GM18861 (cell line): ENCODE data around the gene PSMC5.
A peak's percentile ranks its signal among the peaks of the same experiment; 100 is the strongest.
"Not testable (repeated sequence)": the region's sequence is repeated elsewhere in the genome, so short reads cannot be mapped to it uniquely, and the experiment has no call there.

Source experiments
- ATAC-seq: cut with Tn5 transposase; IDR thresholded peaks from one replicate; pipeline ENCODE4 v1.9.1; 2021; ENCODE audit not compliant: unreplicated experiment

Gene PSMC5

DNA sequence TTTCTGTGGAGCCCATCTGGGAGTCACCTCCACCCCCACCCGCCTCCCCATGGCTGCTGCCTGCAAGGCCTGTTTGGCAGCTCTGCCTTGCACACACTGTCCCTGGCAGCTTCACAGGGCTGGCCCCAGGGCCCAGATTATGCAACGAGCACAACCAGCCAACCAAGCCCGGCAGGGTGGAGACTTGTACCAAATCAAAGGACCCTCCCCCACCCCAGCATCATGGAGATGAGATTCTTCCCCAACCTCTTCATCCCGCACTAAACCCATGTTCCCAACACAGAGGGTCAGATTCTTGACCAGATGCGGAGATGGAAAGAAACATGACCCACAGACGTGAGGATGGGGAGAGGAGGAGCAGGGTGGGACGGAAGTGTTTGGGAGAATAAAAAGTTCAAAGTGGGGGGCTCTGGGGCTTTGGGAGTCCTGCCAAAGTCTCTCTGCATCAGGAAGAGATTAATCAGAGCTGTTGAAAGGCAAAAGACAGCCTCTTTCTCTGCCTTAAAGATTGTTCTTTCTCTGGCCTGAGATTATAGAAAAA lies 11.5 kb downstream of the PSMC5 start:
- ATAC-seq = no peak

DNA sequence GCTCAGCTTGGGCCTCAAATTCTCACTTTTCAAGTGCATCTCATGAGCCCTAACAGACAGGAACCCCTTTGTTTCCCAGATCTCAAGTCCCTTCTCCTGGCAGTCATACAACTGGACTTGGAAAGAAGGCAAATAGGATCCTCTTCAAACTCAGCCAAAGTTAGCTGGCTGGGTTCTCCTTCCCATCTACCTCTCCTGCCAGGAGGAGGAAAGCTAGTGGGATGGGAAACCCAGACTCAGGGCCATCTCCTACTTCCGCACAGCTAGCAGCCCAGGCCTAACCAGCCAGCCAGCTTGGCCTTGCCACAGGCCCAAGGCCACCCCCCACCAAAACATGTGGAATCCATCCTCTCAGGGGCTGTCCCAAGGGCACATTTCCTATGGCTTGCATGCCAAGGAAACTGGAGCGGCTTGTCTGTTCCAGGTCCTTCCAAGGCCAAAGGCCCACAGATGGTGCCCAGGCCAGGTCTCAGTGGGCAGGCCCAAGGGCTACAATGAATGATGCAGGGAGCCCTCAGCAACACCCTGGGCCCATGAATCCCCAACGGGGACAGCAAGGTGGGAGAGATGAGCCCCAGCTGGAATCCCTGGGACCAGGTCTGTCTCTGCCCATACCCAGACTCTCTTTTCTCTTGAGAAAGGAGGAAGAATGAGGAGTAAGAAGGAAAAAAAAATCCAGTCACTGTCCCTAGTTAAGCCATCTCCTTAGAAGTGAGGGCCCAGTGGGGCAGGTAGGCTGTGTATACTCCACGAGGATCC lies 13.5 kb downstream of the PSMC5 start:
- ATAC-seq = no peak

DNA sequence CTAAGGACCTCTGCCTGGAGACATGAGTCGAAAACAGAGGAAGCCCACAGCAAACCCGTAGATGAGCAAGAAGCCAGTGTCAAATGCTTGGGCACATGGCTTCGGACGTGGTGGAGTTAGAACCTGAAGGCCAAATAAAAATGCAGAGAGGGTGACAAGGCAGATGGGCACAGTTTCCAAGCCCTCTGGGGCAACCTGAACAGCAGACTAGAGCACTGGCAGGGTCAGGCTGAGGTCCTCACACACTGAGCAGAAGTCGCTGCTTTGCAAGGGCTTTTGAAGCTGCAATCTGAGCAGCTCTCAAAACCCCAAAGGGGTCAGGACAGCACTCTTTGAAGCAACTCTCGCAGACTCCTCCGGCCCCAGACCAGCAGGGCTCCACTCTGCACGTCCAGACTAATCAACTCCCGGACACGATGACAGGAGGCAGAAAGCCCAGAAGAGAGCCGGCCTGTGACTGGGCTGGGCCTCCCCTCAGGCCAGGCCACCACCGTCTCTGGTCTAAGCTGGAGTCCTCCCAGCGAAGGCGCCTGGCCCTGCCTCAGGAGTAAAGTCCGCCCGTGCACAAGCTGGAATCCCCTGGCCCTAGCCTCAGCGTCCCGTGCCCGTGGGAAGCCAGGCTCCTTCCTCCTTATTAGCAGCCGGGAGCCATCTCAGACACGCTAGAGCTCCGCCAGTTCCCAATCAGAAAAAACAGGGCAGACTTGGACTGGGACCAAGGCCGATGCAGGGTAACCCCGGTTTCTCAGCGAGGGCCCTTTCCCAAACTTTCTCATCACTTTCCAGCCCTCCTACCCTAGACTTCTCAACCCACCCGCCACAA lies 14.3 kb downstream of the PSMC5 start:
- no peak for ATAC-seq

GRCh38 chr17:63842173-63842539 lies 14.9 kb downstream of the PSMC5 start:
- no peak for ATAC-seq

DNA sequence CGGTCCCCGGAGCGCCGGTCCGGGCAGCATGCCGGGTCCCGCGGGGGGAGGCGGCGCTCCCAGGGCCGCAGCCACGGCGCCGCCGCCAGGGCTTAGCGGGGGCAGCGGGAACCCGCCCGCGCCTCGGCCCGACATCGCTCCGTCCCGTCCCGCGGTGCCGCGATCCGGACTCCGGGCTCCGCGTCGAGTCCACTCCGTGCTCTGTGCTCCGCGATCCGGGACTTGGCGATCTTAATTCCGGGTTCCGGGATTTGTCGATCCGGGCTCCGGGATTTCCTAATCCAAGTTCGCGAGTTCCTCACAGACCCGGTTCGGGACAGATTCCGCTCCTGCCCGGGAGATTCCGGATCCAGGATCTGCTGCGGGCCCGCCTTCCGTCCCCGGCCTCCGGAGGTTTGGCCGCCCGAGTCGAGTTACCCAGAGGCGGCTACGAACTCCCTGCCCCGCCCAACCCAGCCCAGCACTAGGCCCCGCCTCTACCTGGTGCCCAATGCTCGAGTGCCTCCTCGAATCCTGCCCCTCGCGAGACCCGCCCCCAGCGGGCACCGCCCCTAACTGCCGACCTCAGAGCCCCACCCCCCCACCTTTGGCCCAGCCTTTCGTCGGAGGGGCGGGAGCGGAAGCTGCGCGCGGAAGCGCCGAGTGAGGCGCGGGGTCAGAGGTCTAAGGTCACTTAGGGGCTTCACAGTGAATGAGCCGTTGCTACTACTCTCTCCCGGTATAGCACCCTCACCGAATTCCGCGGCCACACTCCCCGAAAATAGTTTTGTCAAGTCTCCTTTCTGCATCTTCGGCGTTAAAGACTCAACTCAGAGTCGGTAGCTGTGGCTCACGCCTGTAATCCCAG lies 15.5 kb downstream of the PSMC5 start, which contains the start of gene SMARCD2:
Gene SMARCD2, minus strand, starts transcription at position 146 of the 847 bp plus-strand sequence. Its CDS starts 11 bp downstream, at position 135.
- peak; percentile 43 for ATAC-seq

- not testable (repeated sequence) for ATAC-seq
Measured at GRCh38 chr17:63843387-63843888, 16.2 kb downstream of the PSMC5 start.

DNA sequence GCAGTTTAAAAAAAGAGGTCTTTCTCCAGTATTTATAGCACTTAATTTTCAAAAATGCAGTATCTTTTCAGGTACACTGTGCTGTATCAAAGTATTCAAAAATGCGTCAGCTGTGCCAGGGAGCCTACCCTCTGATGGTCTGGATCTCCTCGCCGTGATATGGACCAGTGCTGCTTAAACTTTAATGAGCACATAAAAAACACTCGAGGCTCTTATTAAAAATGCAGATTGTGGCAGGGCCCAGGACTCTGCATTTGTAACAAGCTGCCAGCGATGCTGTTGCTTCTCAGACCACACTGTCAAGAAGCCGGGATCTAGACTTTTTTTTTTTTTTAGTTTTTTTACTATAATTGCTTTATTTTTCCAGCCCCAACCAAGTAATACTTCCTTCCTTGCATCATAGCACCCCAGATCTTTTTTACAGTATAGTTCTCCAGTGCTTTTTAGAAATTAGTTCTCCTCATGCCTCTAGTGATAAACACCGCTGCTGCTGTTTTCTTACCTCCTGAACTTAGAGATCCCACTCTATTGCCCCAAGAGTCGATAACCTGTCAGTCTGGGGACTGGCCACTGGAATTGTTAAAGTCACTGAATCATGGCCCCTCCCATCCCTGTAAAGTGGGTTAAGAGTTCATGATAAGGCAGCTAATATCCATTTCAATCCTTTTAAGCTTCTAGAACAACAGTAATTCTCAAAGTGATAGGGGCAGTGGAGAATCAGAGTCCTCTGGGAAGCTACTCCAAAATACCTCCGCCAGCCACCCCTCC lies 16.9 kb downstream of the PSMC5 start:
- no peak for ATAC-seq

- no peak for ATAC-seq
Measured at GRCh38 chr17:63845509-63845908, 18.3 kb downstream of the PSMC5 start.

DNA sequence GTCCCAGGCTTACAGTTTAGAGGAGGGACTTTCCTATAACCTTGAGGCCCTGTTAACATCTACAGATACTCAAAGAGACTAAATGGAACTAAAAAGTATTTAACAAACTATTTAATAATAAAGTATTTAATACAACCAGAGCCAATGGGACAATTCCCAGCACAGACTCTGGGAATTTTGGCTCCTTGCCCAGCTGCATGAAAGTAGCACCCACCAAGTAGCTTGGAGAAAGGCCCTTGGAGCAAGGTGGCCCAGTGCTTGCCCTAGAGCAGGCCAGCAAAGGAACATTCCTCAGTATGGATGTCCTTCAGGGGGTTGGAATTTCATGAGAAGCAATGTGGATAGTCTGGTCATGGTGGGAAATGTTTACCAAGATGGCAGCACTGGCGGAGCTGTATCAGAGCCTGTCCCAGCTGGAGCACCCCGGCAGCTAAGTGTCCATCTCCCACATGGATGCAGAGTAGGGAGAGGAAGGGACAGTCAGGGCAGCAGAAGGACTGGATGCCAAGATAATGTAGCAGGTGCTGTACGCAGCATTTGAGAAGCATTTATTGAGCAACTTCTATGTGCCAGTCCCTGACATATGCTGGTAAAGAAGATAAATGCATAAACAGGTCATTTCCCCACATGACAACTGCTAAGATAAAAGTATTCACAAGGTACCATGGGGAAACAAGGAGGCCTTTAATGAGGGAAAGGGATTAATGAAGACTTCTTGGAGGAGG lies 20.5 kb downstream of the PSMC5 start:
- ATAC-seq = no peak

DNA sequence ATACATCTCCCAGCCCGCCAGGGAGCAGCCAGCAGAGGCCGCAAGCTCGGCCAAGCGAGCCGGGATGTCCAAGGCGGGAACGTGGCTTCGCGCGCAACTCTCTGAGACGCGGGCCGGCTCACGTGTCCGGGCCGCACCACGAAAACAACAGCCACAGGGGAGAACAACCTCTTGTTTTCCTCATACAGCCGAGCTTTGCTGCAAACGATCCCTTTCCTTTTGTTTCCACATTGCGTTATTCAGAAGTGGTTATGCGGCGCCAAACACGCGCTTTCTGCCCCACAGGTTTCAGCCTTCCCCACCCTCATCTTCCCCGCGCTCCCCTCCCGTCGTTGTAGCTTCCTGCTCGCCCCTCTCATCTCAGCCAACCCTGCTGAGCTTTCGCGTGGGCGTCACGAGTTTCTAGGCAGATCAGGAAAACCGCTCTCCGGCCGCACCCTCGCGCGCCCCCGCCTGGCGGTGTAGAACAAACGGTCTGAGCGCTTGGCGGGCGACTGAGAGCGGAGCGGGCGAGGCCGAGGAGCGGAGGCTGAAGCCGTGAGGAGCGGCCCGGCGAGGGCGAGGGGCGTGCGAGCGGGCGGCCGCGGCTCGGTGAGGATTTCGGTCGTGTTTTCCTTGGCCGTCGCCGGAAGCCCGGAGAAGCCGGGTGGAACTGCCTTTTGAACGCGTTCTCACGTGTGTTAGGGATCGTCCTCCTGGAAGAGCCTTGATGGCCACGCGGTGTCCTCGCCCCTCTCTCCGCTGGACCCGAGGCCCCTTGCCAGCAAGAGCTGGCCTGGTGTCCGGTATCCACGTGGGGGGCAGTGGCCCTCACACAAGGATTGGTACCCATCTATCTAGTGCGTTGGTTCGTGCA lies 21.8 kb downstream of the PSMC5 start:
- peak; percentile 63 for ATAC-seq

DNA sequence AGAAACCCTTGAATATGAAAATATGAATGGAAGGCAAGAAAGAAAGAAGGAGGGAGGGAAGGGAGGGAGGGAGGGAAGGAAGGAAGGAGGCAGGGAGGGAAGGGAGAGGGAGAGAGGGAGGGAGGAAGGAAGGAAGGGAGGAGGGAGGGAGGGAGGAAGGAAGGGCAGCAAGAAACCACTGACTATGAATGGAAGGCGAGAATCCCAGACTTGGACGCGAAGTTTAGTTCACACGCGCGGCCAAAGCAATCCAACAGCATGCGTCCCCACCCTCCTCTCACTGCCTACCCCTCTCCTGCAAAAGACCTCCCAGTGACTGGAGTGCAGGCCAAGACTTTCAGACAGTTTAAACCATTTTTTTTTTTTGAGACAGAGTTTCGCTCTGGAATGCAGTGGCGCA lies 23.2 kb downstream of the PSMC5 start:
- ATAC-seq = no peak

GRCh38 chr17:63853260-63853659 lies 26.0 kb downstream of the PSMC5 start:
- no peak for ATAC-seq

GRCh38 chr17:63854709-63855108 lies 27.5 kb downstream of the PSMC5 start:
- ATAC-seq = no peak

GRCh38 chr17:63855185-63855584 lies 28.0 kb downstream of the PSMC5 start:
- no peak for ATAC-seq

DNA sequence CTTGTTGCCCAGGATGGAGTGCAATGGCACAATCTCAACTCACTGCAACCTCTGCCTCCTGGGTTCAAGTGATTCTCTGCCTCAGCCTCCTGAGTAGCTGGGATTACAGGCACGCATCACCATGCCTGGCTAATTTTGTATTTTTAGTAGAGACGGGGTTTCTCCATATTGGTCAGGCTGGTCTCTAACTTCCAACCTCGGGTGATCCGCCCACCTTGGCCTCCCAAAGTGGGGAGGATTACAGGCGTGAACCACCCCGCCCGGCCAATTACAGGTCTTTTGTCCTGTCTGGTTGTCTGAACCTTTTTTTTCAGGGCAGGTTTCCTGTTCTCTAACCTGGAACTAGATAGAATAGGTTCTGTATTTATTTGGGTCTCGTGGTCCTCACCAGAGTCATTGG lies 29.2 kb downstream of the PSMC5 start:
- not testable (repeated sequence) for ATAC-seq

DNA sequence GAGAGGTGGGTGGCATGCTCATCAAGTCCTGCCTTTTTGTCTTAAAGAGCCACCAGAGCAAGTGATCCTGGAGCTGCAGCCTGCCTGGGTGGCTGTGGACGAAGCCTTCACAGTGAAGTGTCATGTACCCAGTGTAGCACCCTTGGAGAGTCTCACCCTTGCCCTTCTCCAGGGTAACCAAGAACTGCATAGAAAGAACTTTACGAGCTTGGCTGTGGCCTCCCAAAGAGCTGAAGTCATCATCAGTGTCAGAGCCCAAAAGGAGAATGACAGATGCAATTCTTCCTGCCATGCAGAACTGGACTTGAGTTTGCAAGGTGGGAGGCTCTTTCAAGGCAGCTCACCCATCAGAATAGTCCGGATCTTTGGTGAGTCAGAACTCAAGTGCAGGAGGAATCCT lies 32.0 kb downstream of the PSMC5 start:
- ATAC-seq = no peak

DNA sequence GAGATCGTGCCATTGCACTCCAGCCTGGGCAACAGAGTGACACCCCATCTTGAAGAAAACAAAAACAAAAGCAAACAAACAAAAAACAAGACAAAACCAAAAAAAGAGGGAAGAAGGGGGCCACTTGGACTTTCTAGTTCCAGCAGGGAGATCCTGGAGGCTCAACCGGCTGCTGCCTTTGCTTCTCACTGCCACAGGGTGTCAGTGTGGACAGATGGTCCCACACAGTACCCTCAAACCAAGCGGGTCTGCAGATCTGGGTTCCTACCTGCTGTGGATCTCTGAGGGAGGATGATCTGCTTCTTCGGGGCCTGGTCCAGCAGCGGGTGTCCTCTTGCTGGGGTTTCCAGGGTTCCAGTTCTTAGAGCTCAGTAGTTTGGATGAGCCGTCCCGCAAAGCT lies 39.4 kb downstream of the PSMC5 start:
- not testable (repeated sequence) for ATAC-seq

DNA sequence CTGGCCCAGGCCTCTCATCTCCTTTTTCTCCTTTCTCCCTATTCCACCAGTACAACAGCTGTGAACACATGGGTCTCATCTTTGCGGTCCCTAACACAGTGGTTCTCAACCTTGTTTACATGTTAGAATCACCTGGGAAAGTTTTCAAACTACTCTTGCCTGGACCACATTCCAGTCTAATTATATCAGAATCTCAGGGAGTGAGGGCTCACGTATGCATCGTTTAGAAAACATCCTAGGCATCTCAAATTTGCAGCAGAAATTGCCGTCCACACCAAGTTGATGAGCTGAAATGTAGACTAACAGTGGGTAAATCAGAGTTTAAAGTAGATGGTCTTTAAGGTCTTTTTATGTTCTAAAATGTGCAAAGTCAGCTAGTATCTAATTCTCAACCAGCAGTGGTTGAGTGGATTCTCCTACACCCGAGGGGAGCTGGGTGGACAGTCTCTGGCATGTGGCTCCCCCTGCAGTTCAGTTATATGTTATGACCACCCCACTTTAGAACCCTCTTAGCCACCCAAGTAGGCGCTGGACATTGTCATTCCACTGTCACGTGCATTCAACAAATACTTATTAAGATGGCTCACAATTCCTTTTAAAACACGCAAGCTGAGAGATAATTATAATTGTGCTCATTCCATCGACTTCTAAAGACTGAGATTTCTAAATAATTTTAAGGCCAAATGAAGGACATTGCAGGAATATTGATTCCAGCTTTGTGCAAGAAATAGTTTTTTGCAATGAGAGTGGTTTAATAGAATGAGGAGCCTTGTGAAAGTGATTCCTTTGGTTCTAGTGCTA lies 42.5 kb downstream of the PSMC5 start:
- ATAC-seq = not testable (repeated sequence)
